K562 (cell line): ENCODE data around the gene PDLIM5. TPM values are rescaled to one million over a fixed set of nuclear protein-coding genes. Genes with fewer than 3 reads are reported as not detected.

Source experiments
- ATAC-seq: fragments of 200-7000 bp; cut with Tn5 transposase; 3 replicates; pipeline ENCODE4 v1.9.1; 2020; ENCODE audit warnings: moderate library complexity
- BruUV-seq: library from RNA; stranded (reverse); fragments of 400-500 nt; replicated peaks from 2 replicates; lab custom pipeline; 2021; lab: Mats Ljungman, UMichigan
- CTCF ChIA-PET: fragments of 300-600 bp; formaldehyde crosslinking; extraction: SDS; loops from one replicate; lab custom pipeline; 2021; ENCODE audit warnings: low intra/inter-chr PET ratio; lab: Yijun Ruan, JAX
- POLR2A ChIA-PET: fragments of 300-600, 350-650 bp; sonication (Branson Sonifier 250); formaldehyde crosslinking; extraction: SDS; loops from one replicate; lab custom pipeline; 2021; ENCODE audit warnings: antibody characterized with exemption, inconsistent platforms; lab: Yijun Ruan, JAX
- DNase-seq, 4 experiments: peaks; one replicate each; pipeline versions ENCODE4 v3.0.0 to v3.0.0-alpha.2; 2011 to 2018; ENCODE audit warnings: low spot score in 3 of 4, mixed read lengths in 3 of 4; ENCODE audit errors: extremely low read depth in 1 of 4
- FAIRE-seq: peaks from 2 replicates; lab custom pipeline; 2011; peaks lifted over from hg19 to GRCh38; lab: Jason Lieb, UNC
- H2AFZ ChIP-seq: 2 replicates; pipeline ENCODE4 v1.6.0; 2011; ENCODE audit warnings: low read depth, low read length, control low read depth, inconsistent platforms
- H3K27ac ChIP-seq: fragments of 200-600 bp; 3 replicates; pipeline ENCODE4 v1.8.0; 2011; ENCODE audit warnings: low read depth, mild to moderate bottlenecking, control low read depth, inconsistent platforms, low read length, moderate library complexity, mixed read lengths; ENCODE audit errors: extremely low read depth
- H3K27me3 ChIP-seq, 2 experiments: fragments of 300-600 bp in 1 of 2; 2 replicates in 1 of 2; 3 replicates in 1 of 2; pipeline versions ENCODE4 v1.6.0 to v1.8.0; 2011; ENCODE audit warnings: inconsistent platforms in 2 of 2, low read length in 2 of 2, mild to moderate bottlenecking in 1 of 2, mixed read lengths in 1 of 2, moderate library complexity in 1 of 2; ENCODE audit not compliant: control insufficient read depth in 2 of 2, insufficient read depth in 2 of 2
- H3K36me3 ChIP-seq: fragments of 300-600 bp; 3 replicates; pipeline ENCODE4 v1.8.0; 2011; ENCODE audit warnings: mild to moderate bottlenecking, low read length, inconsistent platforms; ENCODE audit not compliant: control insufficient read depth, insufficient read depth
- H3K4me1 ChIP-seq, 2 experiments: fragments of 200-600 bp in 1 of 2; replicated peaks in 1 of 2; 2 replicates in 1 of 2; 3 replicates in 1 of 2; pipeline versions ENCODE4 v1.5.1 to v1.8.0; 2011; ENCODE audit warnings: inconsistent platforms in 2 of 2, low read length in 2 of 2, mild to moderate bottlenecking in 1 of 2, mixed read lengths in 1 of 2, moderate library complexity in 1 of 2; ENCODE audit not compliant: control insufficient read depth in 2 of 2, insufficient read depth in 2 of 2
- H3K4me2 ChIP-seq: 2 replicates; pipeline ENCODE4 v1.6.1; 2011; ENCODE audit warnings: low read length, control low read depth, inconsistent platforms, mixed read lengths; ENCODE audit not compliant: insufficient read depth
- H3K4me3 ChIP-seq: fragments of 200-600 bp; sonication (generic), shearing (Covaris generic); 2 replicates; pipeline ENCODE4 v1.5.1; 2016; ENCODE audit warnings: control low read depth, inconsistent platforms
- H3K79me2 ChIP-seq: fragments of 200-600 bp; 3 replicates; pipeline ENCODE4 v1.8.0; 2011; ENCODE audit warnings: low read length, inconsistent platforms; ENCODE audit not compliant: control insufficient read depth, insufficient read depth
- H3K9ac ChIP-seq, 2 experiments: 2 replicates each; pipeline versions ENCODE4 v1.6.0 to v1.6.1; 2011; ENCODE audit warnings: low read depth in 2 of 2, low read length in 2 of 2, control low read depth in 1 of 2, inconsistent platforms in 1 of 2, mild to moderate bottlenecking in 1 of 2, mixed read lengths in 1 of 2; ENCODE audit not compliant: insufficient read depth in 1 of 2
- H3K9me1 ChIP-seq: one replicate; pipeline ENCODE4 v1.6.0; 2011; ENCODE audit warnings: inconsistent platforms, mild to moderate bottlenecking, low read length, moderate library complexity; ENCODE audit not compliant: control insufficient read depth, insufficient read depth
- H3K9me3 ChIP-seq: replicated peaks from 2 replicates; pipeline ENCODE4 v1.5.1; 2011; ENCODE audit warnings: low read depth, low read length, inconsistent platforms; ENCODE audit not compliant: control insufficient read depth, insufficient read depth
- H4K20me1 ChIP-seq: replicated peaks from 2 replicates; pipeline ENCODE4 v1.6.1; 2011; ENCODE audit warnings: low read length, inconsistent platforms, mixed read lengths; ENCODE audit not compliant: control insufficient read depth, insufficient read depth
- CTCF ChIP-seq, 3 experiments: IDR thresholded peaks in 2 of 3; conservative IDR thresholded peaks in 1 of 3; 2 replicates each; pipeline ENCODE4 v1.5.1; 2011 to 2012; ENCODE audit warnings: low read length in 3 of 3, mild to moderate bottlenecking in 3 of 3, control low read depth in 2 of 3, improper control_type of control experiment in 1 of 3, inconsistent platforms in 1 of 3, low read depth in 1 of 3, mixed read lengths in 1 of 3, moderate library complexity in 1 of 3; ENCODE audit not compliant: insufficient read depth in 2 of 3
- E2F3 ChIP-seq: fragments of 250-450 bp; sonication (Bioruptor Pico); IDR thresholded peaks from 2 replicates; pipeline ENCODE4 v1.4.0; 2020; ENCODE audit warnings: mild to moderate bottlenecking
- EHMT2 ChIP-seq: fragments of 450-650 bp; IDR thresholded peaks from 2 replicates; pipeline ENCODE4 v1.6.1; 2018; ENCODE audit warnings: antibody characterized with exemption
- ELK3 ChIP-seq: fragments of 450-650 bp; formaldehyde crosslinking; IDR thresholded peaks from 2 replicates; pipeline ENCODE4 v1.4.0; 2020; ENCODE audit warnings: mild to moderate bottlenecking
- JUND ChIP-seq, 2 experiments: IDR thresholded peaks; 2 replicates in 1 of 2; 3 replicates in 1 of 2; pipeline ENCODE4 v1.6.1; 2011; ENCODE audit warnings: borderline replicate concordance in 2 of 2, low read depth in 2 of 2, low read length in 2 of 2, improper control_type of control experiment in 1 of 2, missing biosample characterization in 1 of 2, missing genetic modification characterization in 1 of 2, missing genetic modification reagents in 1 of 2
- MAFG ChIP-seq: fragments of 450-650 bp; conservative IDR thresholded peaks from 2 replicates; pipeline ENCODE4 v1.6.1; 2016; ENCODE audit warnings: missing genetic modification characterization, missing compliant biosample characterization
- NFE2 ChIP-seq: IDR thresholded peaks from 2 replicates; pipeline ENCODE4 v1.6.1; 2014; ENCODE audit warnings: antibody characterized with exemption, low read depth
- SMARCC2 ChIP-seq: fragments of 450-650 bp; IDR thresholded peaks from 2 replicates; pipeline ENCODE4 v1.6.1; 2017; ENCODE audit warnings: antibody characterized with exemption, moderate library complexity, mild to moderate bottlenecking, low read depth
- ZC3H8 ChIP-seq: fragments of 450-650 bp; IDR thresholded peaks from 2 replicates; pipeline ENCODE4 v1.6.1; 2017
- ZNF324 ChIP-seq: fragments of 250-450 bp; sonication (Bioruptor Pico); IDR thresholded peaks from 2 replicates; pipeline ENCODE4 v1.4.0; 2020; ENCODE audit warnings: mild to moderate bottlenecking
- ZNF354B ChIP-seq: fragments of 250-450 bp; sonication (Bioruptor Pico); IDR thresholded peaks from 2 replicates; pipeline ENCODE4 v1.4.0; 2020
- ZNF589 ChIP-seq: fragments of 200-800 bp; sonication (Bioruptor generic); IDR thresholded peaks from 2 replicates; pipeline ENCODE4 v1.6.1; 2016; ENCODE audit warnings: low read depth, missing genetic modification characterization, missing compliant biosample characterization
- WGBS: fragments of 100-300 bp; shearing (Covaris generic); methylation state at CpG from one replicate; pipeline ENCODE4 v1.1.6; 2016; ENCODE audit warnings: low coverage, mixed read lengths; ENCODE audit not compliant: insufficient coverage; ENCODE audit errors: missing lambda C conversion rate; 5-methylcytosine and 5-hydroxymethylcytosine counted together
- in situ Hi-C: fragments of 300-500 bp; cut with MboI; formaldehyde crosslinking; loops from 4 replicates; pipeline ENCODE4 v1.15.0; 2018; ENCODE audit warnings: inconsistent platforms, mixed read lengths
- intact Hi-C: fragments of 100-400 bp; cut with micrococcal nuclease; formaldehyde crosslinking; loops from 2 replicates; pipeline ENCODE4 v1.14.2; 2022
- polyA plus RNA-seq, 8 experiments: library from polyadenylated mRNA; depleted of rRNA in 4 of 8; stranded (reverse) in 5 of 8; unstranded in 3 of 8; fragments of >200 nt; fragmentation: Nextera tagmentation in 2 of 8; fragmentation: Illumina TruSeq in 1 of 8; extraction: Ambion mirVana in 2 of 8; extraction: Trizol in 1 of 8; gene quantifications; 2 replicates each; pipeline versions ENCODE4 v1.2.1 to v1.2.3, GENCODE V29; 2011 to 2014; ENCODE audit warnings: inconsistent platforms in 1 of 8, missing spikeins in 1 of 8
- total RNA-seq, 7 experiments: library from RNA; depleted of rRNA in 6 of 7; stranded (reverse); fragments of >200 nt in 6 of 7; fragmentation: Illumina TruSeq in 2 of 7; extraction: Trizol in 2 of 7; gene quantifications; 2 replicates each; pipeline versions ENCODE4 v1.2.1 to v1.2.3, GENCODE V29; 2011 to 2021; ENCODE audit warnings: low replicate concordance in 1 of 7
- TF ChIP-seq, protein P1 (sequence below): sonication (generic); formaldehyde crosslinking; IDR thresholded peaks from 2 replicates; pipeline ENCODE4 v1.9.0; 2022; ENCODE audit warnings: mild to moderate bottlenecking, missing genetic modification reagents
- TF ChIP-seq, protein P2 (sequence below): fragments of 250-450 bp; sonication (Bioruptor Pico); IDR thresholded peaks from 2 replicates; pipeline ENCODE4 v1.4.0; 2020; ENCODE audit warnings: mild to moderate bottlenecking, moderate library complexity
- TF ChIP-seq, protein P3 (sequence below): fragments of 450-650 bp; formaldehyde crosslinking; IDR thresholded peaks from 2 replicates; pipeline ENCODE4 v1.4.0; 2022; ENCODE audit warnings: missing genetic modification characterization

Gene PDLIM5
- total and polyA plus RNA-seq, 9 of the 15 experiments (the other 6 are each of a cell fraction or from before 2014, with no cell fraction given), result 36.9 to 127 (median 62.5) TPM

- no peaks in the 10 kb centered on the region for H3K27me3 ChIP-seq
- no peak for TF ChIP-seq ELK3 (CRISPR knock-in tag)
- TF ChIP-seq CTCF (IDR thresholded peaks at IDR 0.05 in 2 of 3, conservative IDR thresholded peaks at IDR 0.05 in 1 of 3; ENCODE audit: insufficient read depth in 2 of 3, low read depth in 1 of 3, low read length in 3 of 3), result no peak
- no peak for TF ChIP-seq E2F3
- TF ChIP-seq ZC3H8, result no peak
- TF ChIP-seq NFE2, result peak; percentile 60
- no peak for TF ChIP-seq ZNF324 (CRISPR knock-in tag)
- TF ChIP-seq, protein P1, sequence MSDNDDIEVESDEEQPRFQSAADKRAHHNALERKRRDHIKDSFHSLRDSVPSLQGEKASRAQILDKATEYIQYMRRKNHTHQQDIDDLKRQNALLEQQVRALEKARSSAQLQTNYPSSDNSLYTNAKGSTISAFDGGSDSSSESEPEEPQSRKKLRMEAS (CRISPR knock-in tag), result no peak
- TF ChIP-seq MAFG (tag), result peak; percentile 35; the same call in 1 of the 2 replicates
- TF ChIP-seq SMARCC2, result no peak
- 0 out of 2 replicates have a peak, but pooled peaks have one; percentile 51 for TF ChIP-seq EHMT2
- TF ChIP-seq, protein P2, sequence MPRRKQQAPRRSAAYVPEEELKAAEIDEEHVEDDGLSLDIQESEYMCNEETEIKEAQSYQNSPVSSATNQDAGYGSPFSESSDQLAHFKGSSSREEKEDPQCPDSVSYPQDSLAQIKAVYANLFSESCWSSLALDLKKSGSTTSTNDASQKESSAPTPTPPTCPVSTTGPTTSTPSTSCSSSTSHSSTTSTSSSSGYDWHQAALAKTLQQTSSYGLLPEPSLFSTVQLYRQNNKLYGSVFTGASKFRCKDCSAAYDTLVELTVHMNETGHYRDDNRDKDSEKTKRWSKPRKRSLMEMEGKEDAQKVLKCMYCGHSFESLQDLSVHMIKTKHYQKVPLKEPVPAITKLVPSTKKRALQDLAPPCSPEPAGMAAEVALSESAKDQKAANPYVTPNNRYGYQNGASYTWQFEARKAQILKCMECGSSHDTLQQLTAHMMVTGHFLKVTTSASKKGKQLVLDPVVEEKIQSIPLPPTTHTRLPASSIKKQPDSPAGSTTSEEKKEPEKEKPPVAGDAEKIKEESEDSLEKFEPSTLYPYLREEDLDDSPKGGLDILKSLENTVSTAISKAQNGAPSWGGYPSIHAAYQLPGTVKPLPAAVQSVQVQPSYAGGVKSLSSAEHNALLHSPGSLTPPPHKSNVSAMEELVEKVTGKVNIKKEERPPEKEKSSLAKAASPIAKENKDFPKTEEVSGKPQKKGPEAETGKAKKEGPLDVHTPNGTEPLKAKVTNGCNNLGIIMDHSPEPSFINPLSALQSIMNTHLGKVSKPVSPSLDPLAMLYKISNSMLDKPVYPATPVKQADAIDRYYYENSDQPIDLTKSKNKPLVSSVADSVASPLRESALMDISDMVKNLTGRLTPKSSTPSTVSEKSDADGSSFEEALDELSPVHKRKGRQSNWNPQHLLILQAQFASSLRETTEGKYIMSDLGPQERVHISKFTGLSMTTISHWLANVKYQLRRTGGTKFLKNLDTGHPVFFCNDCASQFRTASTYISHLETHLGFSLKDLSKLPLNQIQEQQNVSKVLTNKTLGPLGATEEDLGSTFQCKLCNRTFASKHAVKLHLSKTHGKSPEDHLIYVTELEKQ (CRISPR knock-in tag), result no peak
- TF ChIP-seq ZNF354B (CRISPR knock-in tag), result no peak
- TF ChIP-seq ZNF589 (CRISPR knock-in tag), result no peak
- TF ChIP-seq, protein P3, sequence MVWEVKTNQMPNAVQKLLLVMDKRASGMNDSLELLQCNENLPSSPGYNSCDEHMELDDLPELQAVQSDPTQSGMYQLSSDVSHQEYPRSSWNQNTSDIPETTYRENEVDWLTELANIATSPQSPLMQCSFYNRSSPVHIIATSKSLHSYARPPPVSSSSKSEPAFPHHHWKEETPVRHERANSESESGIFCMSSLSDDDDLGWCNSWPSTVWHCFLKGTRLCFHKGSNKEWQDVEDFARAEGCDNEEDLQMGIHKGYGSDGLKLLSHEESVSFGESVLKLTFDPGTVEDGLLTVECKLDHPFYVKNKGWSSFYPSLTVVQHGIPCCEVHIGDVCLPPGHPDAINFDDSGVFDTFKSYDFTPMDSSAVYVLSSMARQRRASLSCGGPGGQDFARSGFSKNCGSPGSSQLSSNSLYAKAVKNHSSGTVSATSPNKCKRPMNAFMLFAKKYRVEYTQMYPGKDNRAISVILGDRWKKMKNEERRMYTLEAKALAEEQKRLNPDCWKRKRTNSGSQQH (CRISPR knock-in tag), result no peak
- peak; percentile 87 for TF ChIP-seq JUND (IDR thresholded peaks at IDR 0.05; ENCODE audit: borderline replicate concordance, low read depth, low read length)
- peak; percentile 87; the same call in 2 of the 3 replicates for TF ChIP-seq JUND (tag; IDR thresholded peaks at IDR 0.05; ENCODE audit: borderline replicate concordance, low read depth, low read length)
Measured at GRCh38 chr4:94523617-94524016, 71.9 kb downstream of the PDLIM5 start.

More at GRCh38 chr4:94523617-94524016, 71.9 kb downstream of the PDLIM5 start:
- BruUV-seq, result no TSS peak
- H4K20me1 ChIP-seq, result no peaks in the 10 kb centered on the region
- H2AFZ ChIP-seq, result no peak overlapping the region
- ATAC-seq, result peak; percentile 65
- H3K36me3 ChIP-seq, result no peaks in the 10 kb centered on the region
- no peaks in the 10 kb centered on the region for H3K9me3 ChIP-seq
- no peak overlapping the region for H3K4me2 ChIP-seq
- in situ Hi-C loops (no loop called here), intact Hi-C loops (no loop called here)
- H3K27ac ChIP-seq, result peak overlapping the region; percentile 3; the same call in 2 of the 3 replicates
- FAIRE-seq, result peak; percentile 66
- peaks cover 40% of the 10 kb centered on the region for H3K79me2 ChIP-seq
- H3K4me1 ChIP-seq, result peaks cover 5 to 22% of the 10 kb centered on the region in 2 experiments
- POLR2A ChIA-PET, result interaction anchor here (0.6 kb wide), 1 partner anchor 104 kb away, joined by 3 read pairs; no protein-coding TSS in a partner anchor
- no peak overlapping the region for H3K4me3 ChIP-seq
- DNase-seq, result peak in 2 of 4 experiments; percentile 40 to 50
- no peaks in the 10 kb centered on the region for H3K9me1 ChIP-seq
- CTCF ChIA-PET, result no interaction called here
- no peak overlapping the region for H3K9ac ChIP-seq
- WGBS, result 25% methylated on average over 3 of the region's 3 CpGs
